A549 (cell line): ENCODE measurements around the gene ENTR1. TPM values are rescaled to one million over a fixed set of nuclear protein-coding genes. Genes with fewer than 3 reads are reported as not detected.

Experiments
- ATAC-seq, 2 experiments: fragments of 200-7000 bp in 1 of 2; fragments of >200 bp in 1 of 2; cut with Nextera tagmentation in 1 of 2; cut with Tn5 transposase in 1 of 2; 3 replicates each; pipeline versions ENCODE4 v1.8.0 to v1.9.1; 2018 to 2020; ENCODE audit warnings: mild to moderate bottlenecking in 1 of 2, moderate library complexity in 1 of 2
- CTCF ChIA-PET: fragments of 300-600 bp; sonication (Branson Sonifier 250); formaldehyde crosslinking; extraction: SDS; loops from one replicate; lab custom pipeline; 2021; ENCODE audit warnings: antibody characterized with exemption, inconsistent platforms; lab: Yijun Ruan, JAX
- POLR2A ChIA-PET: fragments of 350-600 bp; formaldehyde crosslinking; extraction: SDS; loops from one replicate; lab custom pipeline; 2021; ENCODE audit warnings: antibody characterized with exemption, inconsistent platforms; lab: Yijun Ruan, JAX
- DNase-seq, 2 experiments: peaks; one replicate each; pipeline versions ENCODE4 v3.0.0 to v3.0.0-alpha.2; 2011 to 2016; ENCODE audit warnings: low read depth in 1 of 2, low spot score in 1 of 2
- FAIRE-seq: peaks from 2 replicates; lab custom pipeline; 2011; peaks lifted over from hg19 to GRCh38; lab: Jason Lieb, UNC
- H3K27ac ChIP-seq, 2 experiments: fragments of >200 bp; sonication (Bioruptor Twin); formaldehyde crosslinking; 3 replicates each; pipeline ENCODE4 v1.5.1; 2016 to 2017
- H3K4me1 ChIP-seq: fragments of >200 bp; sonication (Bioruptor Twin); formaldehyde crosslinking; 3 replicates; pipeline ENCODE4 v1.6.1; 2016
- H3K4me2 ChIP-seq: fragments of >200 bp; sonication (Bioruptor Twin); formaldehyde crosslinking; 3 replicates; pipeline ENCODE4 v1.6.1; 2016
- H3K4me3 ChIP-seq: fragments of >200 bp; sonication (Bioruptor Twin); formaldehyde crosslinking; 3 replicates; pipeline ENCODE4 v1.5.1; 2016
- H3K9me3 ChIP-seq: fragments of >200 bp; sonication (Bioruptor Twin); formaldehyde crosslinking; 3 replicates; pipeline ENCODE4 v1.6.1; 2016
- ATOH8 ChIP-seq: fragments of 250-450 bp; sonication (Bioruptor Pico); IDR thresholded peaks from 2 replicates; pipeline ENCODE4 v1.5.0; 2020; ENCODE audit warnings: low read depth, mild to moderate bottlenecking, moderate library complexity
- BCL3 ChIP-seq: fragments of >200 bp; sonication (Bioruptor Twin); formaldehyde crosslinking; IDR thresholded peaks from 3 replicates; pipeline ENCODE4 v1.6.1; 2016
- CBX2 ChIP-seq: fragments of 200-600 bp; sonication (generic); IDR thresholded peaks from 2 replicates; pipeline ENCODE4 v1.6.1; 2016; ENCODE audit warnings: low read depth, mild to moderate bottlenecking, borderline replicate concordance
- CEBPB ChIP-seq, 2 experiments: fragments of >200 bp in 1 of 2; sonication (Bioruptor Twin) in 1 of 2; formaldehyde crosslinking in 1 of 2; IDR thresholded peaks; 2 replicates each; pipeline ENCODE4 v1.6.1; 2012 to 2016
- CHD2 ChIP-seq: fragments of 150-350 bp; IDR thresholded peaks from 2 replicates; pipeline ENCODE4 v1.6.1; 2014; ENCODE audit warnings: low read length; ENCODE audit not compliant: partially characterized antibody
- CHD4 ChIP-seq: fragments of 200-600 bp; sonication (generic); IDR thresholded peaks from 2 replicates; pipeline ENCODE4 v1.6.1; 2016; ENCODE audit warnings: antibody characterized with exemption, mild to moderate bottlenecking, borderline replicate concordance
- EHMT2 ChIP-seq: fragments of 200-600 bp; sonication (generic); IDR thresholded peaks from 2 replicates; pipeline ENCODE4 v1.6.1; 2016; ENCODE audit warnings: antibody characterized with exemption, low read depth, mild to moderate bottlenecking, moderate library complexity
- ESRRA ChIP-seq: fragments of 150-350 bp; IDR thresholded peaks from 2 replicates; pipeline ENCODE4 v1.6.1; 2014; ENCODE audit warnings: mild to moderate bottlenecking, low read length, borderline replicate concordance
- GATA3 ChIP-seq: IDR thresholded peaks from 2 replicates; pipeline ENCODE4 v1.6.1; 2012; ENCODE audit warnings: borderline replicate concordance
- HDAC2 ChIP-seq: fragments of 200-600 bp; sonication (generic); IDR thresholded peaks from 2 replicates; pipeline ENCODE4 v1.6.1; 2016
- HOXA7 ChIP-seq: fragments of 250-450 bp; sonication (Bioruptor Pico); IDR thresholded peaks from 2 replicates; pipeline ENCODE4 v1.5.0; 2020; ENCODE audit warnings: mild to moderate bottlenecking, moderate library complexity
- JUN ChIP-seq, 2 experiments: fragments of >200 bp; sonication (Bioruptor Twin); formaldehyde crosslinking; IDR thresholded peaks; 2 replicates in 1 of 2; 3 replicates in 1 of 2; pipeline ENCODE4 v1.6.1; 2016 to 2017
- KDM5A ChIP-seq: fragments of 200-600 bp; sonication (generic); IDR thresholded peaks from 2 replicates; pipeline ENCODE4 v1.6.1; 2016; ENCODE audit warnings: antibody characterized with exemption, mild to moderate bottlenecking
- MAFK ChIP-seq: fragments of 450-650 bp; IDR thresholded peaks from 2 replicates; pipeline ENCODE4 v1.6.1; 2014; ENCODE audit not compliant: partially characterized antibody
- MAX ChIP-seq: IDR thresholded peaks from 2 replicates; pipeline ENCODE4 v1.6.1; 2012
- MYC ChIP-seq: IDR thresholded peaks from 2 replicates; pipeline ENCODE4 v1.6.1; 2012; ENCODE audit warnings: mild to moderate bottlenecking, inconsistent platforms, low read length, improper control_type of control experiment, borderline replicate concordance
- NPAS2 ChIP-seq: fragments of 250-450 bp; sonication (Bioruptor Pico); IDR thresholded peaks from 2 replicates; pipeline ENCODE4 v1.8.0; 2022; ENCODE audit warnings: mild to moderate bottlenecking, moderate library complexity, borderline replicate concordance
- PBX3 ChIP-seq: IDR thresholded peaks from 2 replicates; pipeline ENCODE4 v1.6.1; 2012
- PHF8 ChIP-seq: fragments of 200-600 bp; sonication (generic); IDR thresholded peaks from 2 replicates; pipeline ENCODE4 v1.6.1; 2016; ENCODE audit warnings: low read depth, mild to moderate bottlenecking, antibody characterized with exemption, moderate library complexity, borderline replicate concordance
- POLR2A ChIP-seq: IDR thresholded peaks from 2 replicates; pipeline ENCODE4 v1.6.1; 2012; ENCODE audit warnings: mild to moderate bottlenecking, low read length
- RCOR1 ChIP-seq: fragments of 150-350 bp; IDR thresholded peaks from 2 replicates; pipeline ENCODE4 v1.6.1; 2014; ENCODE audit warnings: antibody characterized with exemption, low read length, low read depth
- REST ChIP-seq: fragments of 200-600 bp; sonication (generic); IDR thresholded peaks from 2 replicates; pipeline ENCODE4 v1.6.1; 2016; ENCODE audit warnings: antibody characterized with exemption, mild to moderate bottlenecking, moderate library complexity
- RNF2 ChIP-seq: fragments of 200-600 bp; sonication (generic); IDR thresholded peaks from 2 replicates; pipeline ENCODE4 v1.6.1; 2016; ENCODE audit warnings: low read depth, mild to moderate bottlenecking, antibody characterized with exemption, moderate library complexity, borderline replicate concordance
- TFCP2L1 ChIP-seq: fragments of 250-450 bp; sonication (Bioruptor Pico); IDR thresholded peaks from 2 replicates; pipeline ENCODE4 v1.5.0; 2021; ENCODE audit warnings: mild to moderate bottlenecking
- ZC3H11A ChIP-seq: fragments of 450-650 bp; IDR thresholded peaks from 2 replicates; pipeline ENCODE4 v1.6.1; 2014; ENCODE audit warnings: antibody characterized with exemption, mild to moderate bottlenecking
- WGBS: methylation state at CpG from one replicate; pipeline ENCODE4 v1.1.6; 2017; ENCODE audit errors: missing lambda C conversion rate; 5-methylcytosine and 5-hydroxymethylcytosine counted together
- polyA minus RNA-seq: library from RNA; depleted of rRNA, polyadenylated mRNA; stranded (reverse); fragments of >200 nt; gene quantifications from 2 replicates; pipeline ENCODE4 v1.2.3, GENCODE V29; 2011; rRNA and poly(A)+ RNA removed
- polyA plus RNA-seq, 4 experiments: library from polyadenylated mRNA; depleted of rRNA in 3 of 4; stranded (reverse); fragments of >200 nt; fragmentation: RNase III in 1 of 4; extraction: RNeasy Plus Mini Kit Qiagen cat#74134 plus additional on column Dnase treatment in 1 of 4; gene quantifications; 2 replicates in 3 of 4; 3 replicates in 1 of 4; pipeline ENCODE4 v1.2.3, GENCODE V29; 2011 to 2017

Gene ENTR1
- 69.0 and 75.8 TPM in 2 replicates for polyA plus RNA-seq (2011; rRNA removed)
- polyA plus RNA-seq (2012; cell fraction: cytosol; rRNA removed) = 63.5 and 69.5 TPM in 2 replicates
- polyA plus RNA-seq (2012; cell fraction: nucleus; rRNA removed) = 123 and 138 TPM in 2 replicates
- polyA plus RNA-seq (2017; fragmentation: RNase III; extraction: RNeasy Plus Mini Kit Qiagen cat#74134 plus additional on column Dnase treatment) = 63.8 to 67.4 TPM (median 66.7 TPM) in 3 replicates
- 26.5 and 42.7 TPM in 2 replicates for polyA minus RNA-seq

GRCh38 chr9:136410500-136411287 lies at the start of gene ENTR1, which contains the start of gene PMPCA:
TSS of gene ENTR1 (minus strand) at chr9:136410614. CDS start at chr9:136410397, 217 bp downstream.
TSS of gene PMPCA (plus strand) at chr9:136410658. CDS start at chr9:136410669, 11 bp downstream.
- Histone ChIP-seq H3K4me2 (peak within 1 kb of the TSS; percentile 97), H3K4me3 (peak within 1 kb of the TSS; percentile 78), H3K9me3 (no peaks in the 10 kb centered on the region), H3K27ac (peak within 1 kb of the TSS; percentile 91 to 95), H3K4me1 (peaks cover 19% of the 10 kb centered on the region)
- POLR2A ChIA-PET = interaction anchor here (2.5 kb wide), 1 partner anchor 48 kb away, joined by 7 read pairs; the partner anchor contains the start of gene DNLZ
- no peak for FAIRE-seq
- peak; percentile 86 to 91 for ATAC-seq
- WGBS = 3% methylated on average over 32 of the region's 83 CpGs
- DNase-seq = peak; percentile 90 to 93
- TF ChIP-seq MAX (peak; percentile 68; the same call in 1 of the 2 replicates), CHD2 (peak; percentile 53), BCL3 (peak; percentile 93), POLR2A (peak; percentile 95), HDAC2 (no peak), MAFK (no peak), REST (no peak), TFCP2L1 (CRISPR knock-in tag) (0 out of 2 replicates have a peak, but pooled peaks have one; percentile 10), PHF8 (peak; percentile 61; the same call in 1 of the 2 replicates), MYC (peak; percentile 85), KDM5A (peak; percentile 97), JUN (IDR thresholded peaks at IDR 0.05) (peak; percentile 82 to 98; a peak in 4 of 5 replicates)
- TF ChIP-seq, all 56 proteins: peak for 9
- CTCF ChIA-PET = interaction anchor here (1.0 to 2.8 kb wide), 3 partner anchors 10 to 74 kb away, joined by 3 to 19 read pairs (median 3); no protein-coding TSS in a partner anchor

- CTCF ChIA-PET = interaction anchor here (1.0 to 2.6 kb wide), 4 partner anchors 14 to 28 kb away, joined by 3 to 7 read pairs (median 5); no protein-coding TSS in a partner anchor
- H3K27ac ChIP-seq = no peak overlapping the region
- 96% methylated on average over 28 of the region's 28 CpGs for WGBS
- no peak for DNase-seq
- H3K9me3 ChIP-seq = no peaks in the 10 kb centered on the region
- POLR2A ChIA-PET = no interaction called here
- no peak for ATAC-seq
- no peak overlapping the region for H3K4me2 ChIP-seq
- H3K4me1 ChIP-seq = no peaks in the 10 kb centered on the region
- no peak for FAIRE-seq
- no peak for TF ChIP-seq CBX2
- TF ChIP-seq TFCP2L1 (CRISPR knock-in tag) = no peak
- no peak for TF ChIP-seq KDM5A
- TF ChIP-seq CHD4 = no peak
- TF ChIP-seq HOXA7 (CRISPR knock-in tag) = no peak
- no peak overlapping the region for H3K4me3 ChIP-seq
These were observed 49.0 kb upstream of the ENTR1 start for GRCh38 chr9:136459425-136459824.

- H3K4me3 ChIP-seq = no peak overlapping the region
- POLR2A ChIA-PET = no interaction called here
- H3K4me1 ChIP-seq = no peaks in the 10 kb centered on the region
- H3K9me3 ChIP-seq = no peaks in the 10 kb centered on the region
- no peak overlapping the region for H3K27ac ChIP-seq
- CTCF ChIA-PET = interaction anchor here (1.2 to 2.6 kb wide), 3 partner anchors 12 to 57 kb away, joined by 3 to 7 read pairs (median 6); no protein-coding TSS in a partner anchor
- 96% methylated on average over 24 of the region's 24 CpGs for WGBS
- H3K4me2 ChIP-seq = no peak overlapping the region
- FAIRE-seq (no peak), DNase-seq (no peak), ATAC-seq (no peak)
- TF ChIP-seq CEBPB (IDR thresholded peaks at IDR 0.05) = no peak
- TF ChIP-seq GATA3 = no peak
- no peak for TF ChIP-seq ATOH8
- no peak for TF ChIP-seq RNF2
- TF ChIP-seq ZC3H11A = no peak
- TF ChIP-seq KDM5A = no peak
- TF ChIP-seq PBX3 = no peak
- TF ChIP-seq RCOR1 = no peak
- no peak for TF ChIP-seq EHMT2
- TF ChIP-seq ESRRA = no peak
- no peak for TF ChIP-seq NPAS2 (CRISPR knock-in tag)
These were observed 46.9 kb upstream of the ENTR1 start for GRCh38 chr9:136457326-136457725.
